ENCODE measurements around the gene PDE6A. TPM values are rescaled to one million over a fixed set of nuclear protein-coding genes. Genes with fewer than 3 reads are reported as not detected.

PDE6A gene
- total and polyA plus RNA-seq, 4 donors, result 0.06 TPM; not detected in 3

DNA sequence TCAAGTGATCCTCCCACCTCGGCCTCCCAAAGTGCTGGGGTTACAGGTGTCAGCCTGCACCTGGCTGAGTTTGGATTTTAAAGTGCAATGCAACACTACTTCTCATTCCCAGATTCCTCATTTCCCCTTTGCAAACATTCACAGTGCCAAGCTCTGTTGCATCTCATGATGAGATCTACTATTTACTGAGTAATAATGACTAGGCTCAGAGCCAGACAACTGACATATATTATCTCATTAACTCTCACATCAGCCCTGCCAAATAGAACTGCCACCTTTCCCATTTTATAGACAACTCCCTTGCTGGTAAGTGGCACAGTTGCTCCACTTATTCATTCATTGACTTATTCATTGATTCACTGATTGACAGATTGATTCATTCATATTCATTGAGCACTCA is 7.0 kb downstream of the PDE6A start:
- TF ChIP-seq, protein P1, sequence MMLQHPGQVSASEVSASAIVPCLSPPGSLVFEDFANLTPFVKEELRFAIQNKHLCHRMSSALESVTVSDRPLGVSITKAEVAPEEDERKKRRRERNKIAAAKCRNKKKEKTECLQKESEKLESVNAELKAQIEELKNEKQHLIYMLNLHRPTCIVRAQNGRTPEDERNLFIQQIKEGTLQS (IDR thresholded peaks at IDR 0.05), result no peak
- no peak for TF ChIP-seq FOXA1 (IDR thresholded peaks at IDR 0.05)
- TF ChIP-seq GABPA (IDR thresholded peaks at IDR 0.05 in 1 of 2, conservative IDR thresholded peaks at IDR 0.05 in 1 of 2), result no peak
- TF ChIP-seq NR2F2 (IDR thresholded peaks at IDR 0.05), result no peak
- TF ChIP-seq, protein P2, sequence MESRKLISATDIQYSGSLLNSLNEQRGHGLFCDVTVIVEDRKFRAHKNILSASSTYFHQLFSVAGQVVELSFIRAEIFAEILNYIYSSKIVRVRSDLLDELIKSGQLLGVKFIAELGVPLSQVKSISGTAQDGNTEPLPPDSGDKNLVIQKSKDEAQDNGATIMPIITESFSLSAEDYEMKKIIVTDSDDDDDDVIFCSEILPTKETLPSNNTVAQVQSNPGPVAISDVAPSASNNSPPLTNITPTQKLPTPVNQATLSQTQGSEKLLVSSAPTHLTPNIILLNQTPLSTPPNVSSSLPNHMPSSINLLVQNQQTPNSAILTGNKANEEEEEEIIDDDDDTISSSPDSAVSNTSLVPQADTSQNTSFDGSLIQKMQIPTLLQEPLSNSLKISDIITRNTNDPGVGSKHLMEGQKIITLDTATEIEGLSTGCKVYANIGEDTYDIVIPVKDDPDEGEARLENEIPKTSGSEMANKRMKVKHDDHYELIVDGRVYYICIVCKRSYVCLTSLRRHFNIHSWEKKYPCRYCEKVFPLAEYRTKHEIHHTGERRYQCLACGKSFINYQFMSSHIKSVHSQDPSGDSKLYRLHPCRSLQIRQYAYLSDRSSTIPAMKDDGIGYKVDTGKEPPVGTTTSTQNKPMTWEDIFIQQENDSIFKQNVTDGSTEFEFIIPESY (IDR thresholded peaks at IDR 0.05), result no peak
- no peak for TF ChIP-seq HNF4A (conservative IDR thresholded peaks at IDR 0.05)
- TF ChIP-seq YY1 (IDR thresholded peaks at IDR 0.05), result no peak
- TF ChIP-seq, protein P3, sequence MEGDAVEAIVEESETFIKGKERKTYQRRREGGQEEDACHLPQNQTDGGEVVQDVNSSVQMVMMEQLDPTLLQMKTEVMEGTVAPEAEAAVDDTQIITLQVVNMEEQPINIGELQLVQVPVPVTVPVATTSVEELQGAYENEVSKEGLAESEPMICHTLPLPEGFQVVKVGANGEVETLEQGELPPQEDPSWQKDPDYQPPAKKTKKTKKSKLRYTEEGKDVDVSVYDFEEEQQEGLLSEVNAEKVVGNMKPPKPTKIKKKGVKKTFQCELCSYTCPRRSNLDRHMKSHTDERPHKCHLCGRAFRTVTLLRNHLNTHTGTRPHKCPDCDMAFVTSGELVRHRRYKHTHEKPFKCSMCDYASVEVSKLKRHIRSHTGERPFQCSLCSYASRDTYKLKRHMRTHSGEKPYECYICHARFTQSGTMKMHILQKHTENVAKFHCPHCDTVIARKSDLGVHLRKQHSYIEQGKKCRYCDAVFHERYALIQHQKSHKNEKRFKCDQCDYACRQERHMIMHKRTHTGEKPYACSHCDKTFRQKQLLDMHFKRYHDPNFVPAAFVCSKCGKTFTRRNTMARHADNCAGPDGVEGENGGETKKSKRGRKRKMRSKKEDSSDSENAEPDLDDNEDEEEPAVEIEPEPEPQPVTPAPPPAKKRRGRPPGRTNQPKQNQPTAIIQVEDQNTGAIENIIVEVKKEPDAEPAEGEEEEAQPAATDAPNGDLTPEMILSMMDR (IDR thresholded peaks at IDR 0.05; ENCODE audit: low read depth, low read length, missing input control), result no peak
- no peak for TF ChIP-seq EGR1 (IDR thresholded peaks at IDR 0.05; ENCODE audit: low read depth in 2 of 2)
- TF ChIP-seq TAF1 (conservative IDR thresholded peaks at IDR 0.05), result no peak
- TF ChIP-seq, protein P4, sequence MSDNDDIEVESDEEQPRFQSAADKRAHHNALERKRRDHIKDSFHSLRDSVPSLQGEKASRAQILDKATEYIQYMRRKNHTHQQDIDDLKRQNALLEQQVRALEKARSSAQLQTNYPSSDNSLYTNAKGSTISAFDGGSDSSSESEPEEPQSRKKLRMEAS (IDR thresholded peaks at IDR 0.05), result no peak
- no peak for TF ChIP-seq SP1 (IDR thresholded peaks at IDR 0.05)
- no peak for TF ChIP-seq FOXA2 (IDR thresholded peaks at IDR 0.05)
- TF ChIP-seq JUND (IDR thresholded peaks at IDR 0.05), result no peak
- TF ChIP-seq RAD21 (IDR thresholded peaks at IDR 0.05), result no peak
- TF ChIP-seq, protein P5, sequence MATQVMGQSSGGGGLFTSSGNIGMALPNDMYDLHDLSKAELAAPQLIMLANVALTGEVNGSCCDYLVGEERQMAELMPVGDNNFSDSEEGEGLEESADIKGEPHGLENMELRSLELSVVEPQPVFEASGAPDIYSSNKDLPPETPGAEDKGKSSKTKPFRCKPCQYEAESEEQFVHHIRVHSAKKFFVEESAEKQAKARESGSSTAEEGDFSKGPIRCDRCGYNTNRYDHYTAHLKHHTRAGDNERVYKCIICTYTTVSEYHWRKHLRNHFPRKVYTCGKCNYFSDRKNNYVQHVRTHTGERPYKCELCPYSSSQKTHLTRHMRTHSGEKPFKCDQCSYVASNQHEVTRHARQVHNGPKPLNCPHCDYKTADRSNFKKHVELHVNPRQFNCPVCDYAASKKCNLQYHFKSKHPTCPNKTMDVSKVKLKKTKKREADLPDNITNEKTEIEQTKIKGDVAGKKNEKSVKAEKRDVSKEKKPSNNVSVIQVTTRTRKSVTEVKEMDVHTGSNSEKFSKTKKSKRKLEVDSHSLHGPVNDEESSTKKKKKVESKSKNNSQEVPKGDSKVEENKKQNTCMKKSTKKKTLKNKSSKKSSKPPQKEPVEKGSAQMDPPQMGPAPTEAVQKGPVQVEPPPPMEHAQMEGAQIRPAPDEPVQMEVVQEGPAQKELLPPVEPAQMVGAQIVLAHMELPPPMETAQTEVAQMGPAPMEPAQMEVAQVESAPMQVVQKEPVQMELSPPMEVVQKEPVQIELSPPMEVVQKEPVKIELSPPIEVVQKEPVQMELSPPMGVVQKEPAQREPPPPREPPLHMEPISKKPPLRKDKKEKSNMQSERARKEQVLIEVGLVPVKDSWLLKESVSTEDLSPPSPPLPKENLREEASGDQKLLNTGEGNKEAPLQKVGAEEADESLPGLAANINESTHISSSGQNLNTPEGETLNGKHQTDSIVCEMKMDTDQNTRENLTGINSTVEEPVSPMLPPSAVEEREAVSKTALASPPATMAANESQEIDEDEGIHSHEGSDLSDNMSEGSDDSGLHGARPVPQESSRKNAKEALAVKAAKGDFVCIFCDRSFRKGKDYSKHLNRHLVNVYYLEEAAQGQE (IDR thresholded peaks at IDR 0.05), result no peak
- no peak for TF ChIP-seq RXRA (IDR thresholded peaks at IDR 0.05)
- no peak for TF ChIP-seq HNF4G (IDR thresholded peaks at IDR 0.05)
- Histone ChIP-seq H3K4me1 (ENCODE audit: control insufficient read depth in 4 of 4, insufficient read depth in 4 of 4, low read length in 3 of 4) (peaks cover 2 to 8% (median 6%) of the 10 kb centered on the region in 4 donors), H3K9ac (ENCODE audit: low read depth in 1 of 2, low read length in 2 of 2) (no peak overlapping the region), H3K36me3 (ENCODE audit: control insufficient read depth in 4 of 4, insufficient read depth in 3 of 4, low read depth in 1 of 4, low read length in 3 of 4) (no peaks in the 10 kb centered on the region), H3K27me3 (ENCODE audit: control insufficient read depth in 4 of 4, insufficient read depth in 4 of 4, low read length in 3 of 4) (no peaks in the 10 kb centered on the region), H3K4me3 (ENCODE audit: low read depth in 1 of 3, low read length in 3 of 3) (no peak overlapping the region), H3K27ac (ENCODE audit: low read depth in 1 of 2, low read length in 2 of 2) (no peak overlapping the region), H3K9me3 (ENCODE audit: control insufficient read depth in 4 of 4, low read length in 3 of 4) (no peaks in the 10 kb centered on the region)
- WGBS, result 79% methylated on average over 1 of the region's 1 CpG
- DNase-seq (ENCODE audit: low spot score), result no peak

Measured in liver (tissue), 9 donors.